HEK293T (cell line): Measurements from ENCODE around the gene STMP1.

Source experiments
- BHLHE40 ChIP-seq: fragments of 450-650 bp; IDR thresholded peaks from 2 replicates; pipeline ENCODE4 v1.6.1; 2016; ENCODE audit warnings: mild to moderate bottlenecking, moderate library complexity, borderline replicate concordance
- ELF4 ChIP-seq: fragments of 450-650 bp; IDR thresholded peaks from 2 replicates; pipeline ENCODE4 v1.6.1; 2017; ENCODE audit warnings: antibody characterized with exemption
- FOXA1 ChIP-seq: fragments of 450-650 bp; IDR thresholded peaks from 2 replicates; pipeline ENCODE4 v1.6.1; 2016; ENCODE audit warnings: mild to moderate bottlenecking
- LEF1 ChIP-seq: fragments of 450-650 bp; IDR thresholded peaks from 2 replicates; pipeline ENCODE4 v1.6.1; 2017; ENCODE audit warnings: mild to moderate bottlenecking, borderline replicate concordance
- NFRKB ChIP-seq: fragments of 450-650 bp; IDR thresholded peaks from 2 replicates; pipeline ENCODE4 v1.6.1; 2016; ENCODE audit warnings: mild to moderate bottlenecking, moderate library complexity
- SP1 ChIP-seq: fragments of 450-650 bp; IDR thresholded peaks from 2 replicates; pipeline ENCODE4 v1.6.1; 2017
- SUZ12 ChIP-seq: fragments of 450-650 bp; IDR thresholded peaks from 2 replicates; pipeline ENCODE4 v1.6.1; 2016; ENCODE audit warnings: mild to moderate bottlenecking
- ZNF384 ChIP-seq: fragments of 450-650 bp; IDR thresholded peaks from 2 replicates; pipeline ENCODE4 v1.6.1; 2016

DNA sequence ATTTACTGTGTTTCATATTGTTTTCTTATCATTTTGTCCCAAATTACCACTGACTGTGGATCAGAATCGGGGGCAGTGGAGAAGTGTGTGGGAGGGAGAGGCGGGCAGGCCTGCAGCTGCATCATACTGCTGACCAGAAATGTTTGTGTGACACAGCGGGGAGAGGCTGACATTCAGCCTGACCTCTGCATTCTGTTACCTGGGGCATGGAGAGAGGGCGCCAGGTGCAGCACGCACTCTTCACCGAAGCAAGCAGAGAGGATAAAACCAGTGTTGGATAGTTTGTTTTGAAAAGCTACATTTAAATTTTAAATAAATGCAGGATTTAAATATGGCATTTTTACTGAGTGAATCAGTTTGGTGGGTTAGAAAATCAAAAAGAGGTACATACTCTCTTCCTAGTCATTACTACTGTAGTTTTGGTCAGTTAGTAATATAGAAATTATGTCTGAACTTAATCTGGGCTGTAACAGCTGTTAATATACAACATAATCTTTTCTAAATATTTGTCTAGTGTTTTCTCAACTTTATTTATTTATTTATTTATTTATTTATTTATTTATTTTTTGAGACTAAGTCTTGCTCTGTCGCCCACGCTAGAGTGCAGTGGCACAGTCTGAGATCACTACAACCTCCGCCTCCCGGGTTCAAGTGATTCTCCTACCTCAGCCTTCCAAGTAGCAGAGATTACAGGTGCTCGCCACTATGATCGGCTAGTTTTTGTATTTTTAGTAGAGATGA is 8.8 kb upstream of the STMP1 start:
- TF ChIP-seq NFRKB (no peak), FOXA1 (no peak), ELF4 (no peak), BHLHE40 (no peak), SP1 (no peak), SUZ12 (no peak), ZNF384 (no peak), LEF1 (no peak)
